EH (cell line): Measurements from ENCODE around the gene MTUS2.

Experiments
- DNase-seq: peaks from one replicate; pipeline ENCODE4 v3.0.0-alpha.2; 2015; ENCODE audit warnings: low read depth

The MTUS2 gene

GRCh38 chr13:29550430-29550988 is 730.4 kb downstream of the MTUS2 start:
- peak; percentile 26 for DNase-seq

DNA sequence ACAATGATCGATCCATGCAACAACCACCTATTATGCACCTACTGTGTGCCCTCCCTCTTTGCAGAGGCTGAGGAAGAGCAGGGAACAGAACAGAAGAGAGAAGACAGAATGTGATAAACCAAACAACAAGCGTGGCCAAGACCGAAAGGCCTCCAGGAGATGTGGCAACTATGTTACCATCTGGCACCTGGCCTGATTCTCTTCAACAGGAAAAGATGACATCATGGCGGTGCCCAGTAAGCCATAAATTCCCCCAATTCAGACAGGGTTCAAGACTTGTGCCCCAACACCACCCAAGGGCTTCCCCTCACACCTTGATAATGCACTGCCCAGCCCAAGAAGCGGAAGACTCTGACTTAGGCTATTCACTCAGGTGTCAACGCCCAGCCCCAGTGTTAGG is 731.1 kb downstream of the MTUS2 start:
- peak; percentile 21 for DNase-seq
